Adrenal gland (tissue), 5 donors: Measurements from ENCODE around the gene KIF6.

ENCODE experiments used
- POLR2A ChIP-seq, 2 donors: fragments of 450-650 bp; IDR thresholded peaks; one replicate each; pipeline ENCODE4 v1.6.1; 2017; ENCODE audit warnings: antibody characterized with exemption in 2 of 2, mild to moderate bottlenecking in 2 of 2, moderate library complexity in 1 of 2
- TF ChIP-seq, protein P1 (sequence below), 6 experiments: fragments of 450-650 bp in 4 of 6; fragments of 200-600 bp in 2 of 6; sonication (generic) in 1 of 6; IDR thresholded peaks; 1 replicate in 5 of 6; 2 replicates in 1 of 6; pipeline versions ENCODE4 v1.5.1 to v1.8.0; 2016 to 2021; ENCODE audit warnings: antibody characterized with exemption in 6 of 6, mild to moderate bottlenecking in 2 of 6, moderate library complexity in 1 of 6
- donor health status: DM: no; HTN: no; CAD: no.

DNA sequence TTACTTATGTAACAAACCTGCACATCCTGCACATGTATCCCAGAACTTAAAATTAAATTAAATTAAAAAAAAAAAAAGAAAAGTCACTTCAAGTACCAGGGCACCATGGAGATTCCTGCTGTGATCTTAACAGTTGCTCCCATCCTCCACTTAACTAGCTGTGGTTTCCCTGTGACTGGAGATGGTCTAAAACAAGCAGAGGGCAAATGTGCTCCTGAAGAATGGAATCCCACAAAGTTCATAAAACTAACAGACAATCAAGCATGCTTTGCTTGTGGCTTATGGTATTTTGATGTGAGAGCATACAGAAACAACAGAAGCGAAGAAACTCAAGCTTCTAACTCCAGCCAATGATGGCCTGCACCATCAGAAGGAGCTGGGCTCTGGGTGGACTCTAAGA, 249.1 kb downstream of the KIF6 start:
- TF ChIP-seq, protein P1, sequence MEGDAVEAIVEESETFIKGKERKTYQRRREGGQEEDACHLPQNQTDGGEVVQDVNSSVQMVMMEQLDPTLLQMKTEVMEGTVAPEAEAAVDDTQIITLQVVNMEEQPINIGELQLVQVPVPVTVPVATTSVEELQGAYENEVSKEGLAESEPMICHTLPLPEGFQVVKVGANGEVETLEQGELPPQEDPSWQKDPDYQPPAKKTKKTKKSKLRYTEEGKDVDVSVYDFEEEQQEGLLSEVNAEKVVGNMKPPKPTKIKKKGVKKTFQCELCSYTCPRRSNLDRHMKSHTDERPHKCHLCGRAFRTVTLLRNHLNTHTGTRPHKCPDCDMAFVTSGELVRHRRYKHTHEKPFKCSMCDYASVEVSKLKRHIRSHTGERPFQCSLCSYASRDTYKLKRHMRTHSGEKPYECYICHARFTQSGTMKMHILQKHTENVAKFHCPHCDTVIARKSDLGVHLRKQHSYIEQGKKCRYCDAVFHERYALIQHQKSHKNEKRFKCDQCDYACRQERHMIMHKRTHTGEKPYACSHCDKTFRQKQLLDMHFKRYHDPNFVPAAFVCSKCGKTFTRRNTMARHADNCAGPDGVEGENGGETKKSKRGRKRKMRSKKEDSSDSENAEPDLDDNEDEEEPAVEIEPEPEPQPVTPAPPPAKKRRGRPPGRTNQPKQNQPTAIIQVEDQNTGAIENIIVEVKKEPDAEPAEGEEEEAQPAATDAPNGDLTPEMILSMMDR (IDR thresholded peaks at IDR 0.05) = no peak
- TF ChIP-seq POLR2A (IDR thresholded peaks at IDR 0.05) = no peak
